ENCODE results near the gene UGT1A8.
"Not testable (repeated sequence)": the region's sequence is repeated elsewhere in the genome, so short reads cannot be mapped to it uniquely, and the experiment has no call there.

DNA sequence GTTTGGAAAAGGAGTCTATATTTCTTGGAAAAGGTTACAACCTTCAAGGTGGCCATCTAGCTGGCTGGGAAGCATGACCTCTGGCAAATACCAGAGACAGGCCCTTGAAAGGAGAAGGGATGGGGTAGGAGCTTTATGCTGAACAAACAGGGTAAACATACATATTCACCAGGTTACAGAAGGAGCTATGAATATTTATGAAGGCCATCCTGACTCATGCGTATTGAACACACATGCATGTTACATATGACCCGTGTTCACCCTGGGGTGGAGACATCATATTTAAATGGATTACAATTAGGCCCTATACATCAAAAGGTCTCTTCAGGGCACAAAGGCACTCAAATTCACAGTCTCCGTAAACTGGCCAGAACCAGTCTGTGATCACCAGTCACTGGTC is 38.5 kb downstream of the UGT1A8 start:
- TF ChIP-seq, protein P1, sequence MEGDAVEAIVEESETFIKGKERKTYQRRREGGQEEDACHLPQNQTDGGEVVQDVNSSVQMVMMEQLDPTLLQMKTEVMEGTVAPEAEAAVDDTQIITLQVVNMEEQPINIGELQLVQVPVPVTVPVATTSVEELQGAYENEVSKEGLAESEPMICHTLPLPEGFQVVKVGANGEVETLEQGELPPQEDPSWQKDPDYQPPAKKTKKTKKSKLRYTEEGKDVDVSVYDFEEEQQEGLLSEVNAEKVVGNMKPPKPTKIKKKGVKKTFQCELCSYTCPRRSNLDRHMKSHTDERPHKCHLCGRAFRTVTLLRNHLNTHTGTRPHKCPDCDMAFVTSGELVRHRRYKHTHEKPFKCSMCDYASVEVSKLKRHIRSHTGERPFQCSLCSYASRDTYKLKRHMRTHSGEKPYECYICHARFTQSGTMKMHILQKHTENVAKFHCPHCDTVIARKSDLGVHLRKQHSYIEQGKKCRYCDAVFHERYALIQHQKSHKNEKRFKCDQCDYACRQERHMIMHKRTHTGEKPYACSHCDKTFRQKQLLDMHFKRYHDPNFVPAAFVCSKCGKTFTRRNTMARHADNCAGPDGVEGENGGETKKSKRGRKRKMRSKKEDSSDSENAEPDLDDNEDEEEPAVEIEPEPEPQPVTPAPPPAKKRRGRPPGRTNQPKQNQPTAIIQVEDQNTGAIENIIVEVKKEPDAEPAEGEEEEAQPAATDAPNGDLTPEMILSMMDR (IDR thresholded peaks at IDR 0.05) = not testable (repeated sequence)
- not testable (repeated sequence) for TF ChIP-seq POLR2A, POLR2AphosphoS5, EP300 (IDR thresholded peaks at IDR 0.05)

Data from sigmoid colon (tissue), 4 donors.